ENCODE measurements around the gene IMPA2. TPM values are rescaled to one million over a fixed set of nuclear protein-coding genes. Genes with fewer than 3 reads are reported as not detected.

Gene IMPA2
- total and polyA plus RNA-seq, 10 of the 15 experiments (the other 5 are each of a cell fraction or from before 2014, with no cell fraction given) = 0.24 to 21.0 (median 11.4) TPM

DNA sequence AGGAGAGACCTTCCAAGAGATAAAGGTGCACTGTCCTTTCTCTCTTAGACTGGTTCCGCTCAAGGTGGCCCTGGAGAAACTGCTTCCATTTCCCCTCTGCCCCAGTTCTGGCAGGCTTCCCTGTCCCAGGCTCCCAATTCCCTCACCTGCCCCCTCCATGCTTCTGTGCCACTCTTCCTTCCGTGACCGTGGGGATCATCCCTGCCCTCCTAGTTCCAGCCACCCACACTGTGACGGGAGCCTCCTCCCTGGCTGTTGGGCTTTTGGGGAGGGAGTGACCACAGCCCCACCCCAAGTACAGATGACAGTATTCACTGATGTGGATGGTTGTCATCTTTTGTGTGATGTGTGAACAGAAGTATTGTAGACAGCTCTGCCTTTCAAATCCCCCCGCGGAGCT, 2.8 kb downstream of the IMPA2 start:
- in situ Hi-C loops (cut with MboI) = no loop called here
- Histone ChIP-seq H3K27me3 (replicated peaks in 1 of 2; ENCODE audit: control insufficient read depth in 2 of 2, insufficient read depth in 2 of 2, low read length in 1 of 2) (no peaks in the 10 kb centered on the region), H3K27ac (ENCODE audit: control insufficient read depth, insufficient read depth) (no peak overlapping the region), H3K4me3 (no peak overlapping the region), H3K79me2 (ENCODE audit: control insufficient read depth, insufficient read depth, low read length) (no peaks in the 10 kb centered on the region; the same call in 1 of the 2 replicates), H3K9me3 (replicated peaks; ENCODE audit: control insufficient read depth, insufficient read depth, low read length) (no peaks in the 10 kb centered on the region), H2AFZ (ENCODE audit: control insufficient read depth, low read depth, low read length) (no peak overlapping the region), H3K4me2 (ENCODE audit: control insufficient read depth, insufficient read depth) (no peak overlapping the region), H4K20me1 (ENCODE audit: control insufficient read depth, insufficient read depth) (no peaks in the 10 kb centered on the region), H3K36me3 (ENCODE audit: control insufficient read depth in 2 of 2, insufficient read depth in 2 of 2, low read length in 1 of 2) (no peaks in the 10 kb centered on the region), H3K9ac (ENCODE audit: control insufficient read depth, insufficient read depth, low read length) (no peak overlapping the region), H3K4me1 (ENCODE audit: control insufficient read depth, insufficient read depth, low read length) (peaks cover 3% of the 10 kb centered on the region; the same call in 1 of the 2 replicates)
- ATAC-seq (no peak), DNase-seq (ENCODE audit: low read depth, low spot score) (no peak), FAIRE-seq (no peak)
- ChIA-PET CTCF (interaction anchor here (1.2 to 3.0 kb wide), 2 partner anchors 46 to 259 kb away, joined by 3 to 11 read pairs; no protein-coding TSS in a partner anchor), RAD21 (ENCODE audit: unreplicated experiment) (no interaction called here), SMC1A (ENCODE audit: uncharacterized antibody, unreplicated experiment) (no interaction called here), POLR2A (no interaction called here)
- BruUV-seq (replicated peaks) = no TSS peak
- TF ChIP-seq NFIC (IDR thresholded peaks at IDR 0.05; ENCODE audit: low read depth, low read length) (no peak), IRF3 (IDR thresholded peaks at IDR 0.05) (no peak), IRF5 (IDR thresholded peaks at IDR 0.05; ENCODE audit: borderline replicate concordance) (no peak), RELA (IDR thresholded peaks at IDR 0.05; ENCODE audit: borderline replicate concordance, partially characterized antibody) (no peak), CREM (IDR thresholded peaks at IDR 0.05; ENCODE audit: low read depth) (no peak), ZNF384 (IDR thresholded peaks at IDR 0.05; ENCODE audit: borderline replicate concordance, low read depth, low read length) (no peak), WRNIP1 (IDR thresholded peaks at IDR 0.05; ENCODE audit: borderline replicate concordance, low read depth, low read length) (no peak), ZNF24 (IDR thresholded peaks at IDR 0.05) (no peak), ZBED1 (IDR thresholded peaks at IDR 0.05; ENCODE audit: borderline replicate concordance) (no peak), REST (IDR thresholded peaks at IDR 0.05; ENCODE audit: low read depth, low read length) (no peak)
- TF ChIP-seq, protein P1, sequence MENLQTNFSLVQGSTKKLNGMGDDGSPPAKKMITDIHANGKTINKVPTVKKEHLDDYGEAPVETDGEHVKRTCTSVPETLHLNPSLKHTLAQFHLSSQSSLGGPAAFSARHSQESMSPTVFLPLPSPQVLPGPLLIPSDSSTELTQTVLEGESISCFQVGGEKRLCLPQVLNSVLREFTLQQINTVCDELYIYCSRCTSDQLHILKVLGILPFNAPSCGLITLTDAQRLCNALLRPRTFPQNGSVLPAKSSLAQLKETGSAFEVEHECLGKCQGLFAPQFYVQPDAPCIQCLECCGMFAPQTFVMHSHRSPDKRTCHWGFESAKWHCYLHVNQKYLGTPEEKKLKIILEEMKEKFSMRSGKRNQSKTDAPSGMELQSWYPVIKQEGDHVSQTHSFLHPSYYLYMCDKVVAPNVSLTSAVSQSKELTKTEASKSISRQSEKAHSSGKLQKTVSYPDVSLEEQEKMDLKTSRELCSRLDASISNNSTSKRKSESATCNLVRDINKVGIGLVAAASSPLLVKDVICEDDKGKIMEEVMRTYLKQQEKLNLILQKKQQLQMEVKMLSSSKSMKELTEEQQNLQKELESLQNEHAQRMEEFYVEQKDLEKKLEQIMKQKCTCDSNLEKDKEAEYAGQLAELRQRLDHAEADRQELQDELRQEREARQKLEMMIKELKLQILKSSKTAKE (IDR thresholded peaks at IDR 0.05; ENCODE audit: low read depth, poor library complexity, severe bottlenecking) = no peak
- TF ChIP-seq, protein P2, sequence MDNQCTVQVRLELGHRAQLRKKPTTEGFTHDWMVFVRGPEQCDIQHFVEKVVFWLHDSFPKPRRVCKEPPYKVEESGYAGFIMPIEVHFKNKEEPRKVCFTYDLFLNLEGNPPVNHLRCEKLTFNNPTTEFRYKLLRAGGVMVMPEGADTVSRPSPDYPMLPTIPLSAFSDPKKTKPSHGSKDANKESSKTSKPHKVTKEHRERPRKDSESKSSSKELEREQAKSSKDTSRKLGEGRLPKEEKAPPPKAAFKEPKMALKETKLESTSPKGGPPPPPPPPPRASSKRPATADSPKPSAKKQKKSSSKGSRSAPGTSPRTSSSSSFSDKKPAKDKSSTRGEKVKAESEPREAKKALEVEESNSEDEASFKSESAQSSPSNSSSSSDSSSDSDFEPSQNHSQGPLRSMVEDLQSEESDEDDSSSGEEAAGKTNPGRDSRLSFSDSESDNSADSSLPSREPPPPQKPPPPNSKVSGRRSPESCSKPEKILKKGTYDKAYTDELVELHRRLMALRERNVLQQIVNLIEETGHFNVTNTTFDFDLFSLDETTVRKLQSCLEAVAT (IDR thresholded peaks at IDR 0.05) = no peak
- intact Hi-C loops (cut with micrococcal nuclease; ENCODE audit: unreplicated experiment) = no loop called here
- WGBS (ENCODE audit: insufficient coverage, insufficient replicate concordance, low lambda C conversion rate, missing lambda C conversion rate) = 95% methylated on average over 6 of the region's 6 CpGs

All from GM12878 (cell line).